ENCODE measurements around the gene JTB.

JTB gene

DNA sequence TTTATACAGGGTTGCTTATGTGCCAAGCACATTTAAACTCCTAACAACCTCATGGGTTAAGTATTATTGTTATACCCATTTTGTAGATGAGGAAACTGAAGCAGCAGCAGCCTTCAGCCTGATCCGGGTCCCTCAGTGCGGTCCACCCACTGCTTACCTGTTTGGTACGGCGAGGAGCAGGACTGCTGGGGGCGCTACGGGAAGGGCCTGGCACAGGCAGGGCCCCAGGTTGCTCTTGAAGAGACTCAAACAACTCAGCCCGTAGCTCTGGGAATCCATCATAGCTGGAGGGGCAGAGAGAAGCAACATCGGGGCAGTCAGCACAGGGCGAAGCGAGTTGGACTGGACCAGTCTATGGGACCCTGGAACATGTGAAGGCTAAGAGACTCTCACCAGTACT lies 40.1 kb downstream of the JTB start:
- no peaks in the 10 kb centered on the region for H3K9me2 ChIP-seq (ENCODE audit: low read depth, low read length)
- peaks cover 91% of the 10 kb centered on the region for H3K36me3 ChIP-seq (ENCODE audit: insufficient read depth, low read length)
- H3K9me3 ChIP-seq (ENCODE audit: low read length) = no peaks in the 10 kb centered on the region
- H3K4me2 ChIP-seq (ENCODE audit: low read length) = no peak overlapping the region
- no peaks in the 10 kb centered on the region for H3K27me3 ChIP-seq (ENCODE audit: insufficient read depth, low read length)
- H3K4me1 ChIP-seq (ENCODE audit: insufficient read depth, low read length, severe bottlenecking) = no peaks in the 10 kb centered on the region
- no peaks in the 10 kb centered on the region for H4K20me1 ChIP-seq (ENCODE audit: insufficient read depth, low read length)
- H3F3A ChIP-seq (ENCODE audit: insufficient read depth, low read length) = no peaks in the 10 kb centered on the region
- H3K27ac ChIP-seq (ENCODE audit: low read depth, low read length, poor library complexity, severe bottlenecking) = no peak overlapping the region
- no peaks in the 10 kb centered on the region for H3K79me2 ChIP-seq (ENCODE audit: insufficient read depth, low read length)
- no peak overlapping the region for H3K9ac ChIP-seq (ENCODE audit: low read length)
- no peak overlapping the region for H3K4me3 ChIP-seq (ENCODE audit: low read depth, low read length, poor library complexity, severe bottlenecking)
- no peak overlapping the region for H2AFZ ChIP-seq (ENCODE audit: low read length)
- TF ChIP-seq, protein P1, sequence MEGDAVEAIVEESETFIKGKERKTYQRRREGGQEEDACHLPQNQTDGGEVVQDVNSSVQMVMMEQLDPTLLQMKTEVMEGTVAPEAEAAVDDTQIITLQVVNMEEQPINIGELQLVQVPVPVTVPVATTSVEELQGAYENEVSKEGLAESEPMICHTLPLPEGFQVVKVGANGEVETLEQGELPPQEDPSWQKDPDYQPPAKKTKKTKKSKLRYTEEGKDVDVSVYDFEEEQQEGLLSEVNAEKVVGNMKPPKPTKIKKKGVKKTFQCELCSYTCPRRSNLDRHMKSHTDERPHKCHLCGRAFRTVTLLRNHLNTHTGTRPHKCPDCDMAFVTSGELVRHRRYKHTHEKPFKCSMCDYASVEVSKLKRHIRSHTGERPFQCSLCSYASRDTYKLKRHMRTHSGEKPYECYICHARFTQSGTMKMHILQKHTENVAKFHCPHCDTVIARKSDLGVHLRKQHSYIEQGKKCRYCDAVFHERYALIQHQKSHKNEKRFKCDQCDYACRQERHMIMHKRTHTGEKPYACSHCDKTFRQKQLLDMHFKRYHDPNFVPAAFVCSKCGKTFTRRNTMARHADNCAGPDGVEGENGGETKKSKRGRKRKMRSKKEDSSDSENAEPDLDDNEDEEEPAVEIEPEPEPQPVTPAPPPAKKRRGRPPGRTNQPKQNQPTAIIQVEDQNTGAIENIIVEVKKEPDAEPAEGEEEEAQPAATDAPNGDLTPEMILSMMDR (IDR thresholded peaks at IDR 0.05; ENCODE audit: low read length) = no peak
- TF ChIP-seq EZH2 (IDR thresholded peaks at IDR 0.05; ENCODE audit: borderline replicate concordance, low read length) = no peak

DNA sequence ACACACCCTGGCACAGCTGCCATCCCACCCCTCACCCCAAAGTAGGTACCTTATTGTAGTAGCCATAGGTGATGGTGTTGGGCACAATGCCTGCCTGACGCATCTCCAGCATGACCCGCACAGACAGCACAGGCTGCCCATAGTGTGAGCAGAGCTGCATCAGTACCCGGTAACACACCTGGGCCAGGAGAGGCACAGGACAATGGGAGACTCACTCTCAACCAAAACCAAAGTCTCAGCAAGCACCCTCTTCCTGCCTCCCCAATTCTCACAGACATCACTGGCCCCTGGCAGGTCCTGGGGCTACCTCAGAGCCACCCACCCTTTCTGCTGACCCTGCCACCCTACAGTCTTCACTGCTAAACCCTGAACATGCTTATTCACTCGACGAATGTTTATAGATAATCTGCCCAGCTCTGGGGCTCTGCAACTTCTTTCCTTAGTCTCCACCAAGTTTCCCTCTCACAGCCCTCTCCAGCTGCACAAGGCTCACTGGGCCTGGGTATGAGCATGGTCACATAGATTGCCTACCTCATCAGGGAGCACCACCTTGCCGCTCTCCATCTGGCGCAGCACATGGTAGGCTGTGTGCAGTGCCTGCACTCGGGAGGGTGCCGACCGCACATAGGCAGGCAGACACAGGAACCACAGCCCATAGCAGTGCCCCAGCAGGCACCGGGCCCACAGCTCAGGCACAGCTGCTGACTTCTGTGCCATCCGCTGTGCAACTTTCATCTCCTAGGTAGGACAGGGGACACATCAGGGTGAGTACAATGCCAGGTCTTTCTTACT lies 41.3 kb downstream of the JTB start:
- H3F3A ChIP-seq (ENCODE audit: insufficient read depth, low read length) = no peaks in the 10 kb centered on the region
- H3K27ac ChIP-seq (ENCODE audit: low read depth, low read length, poor library complexity, severe bottlenecking) = no peak overlapping the region
- no peak overlapping the region for H2AFZ ChIP-seq (ENCODE audit: low read length)
- no peaks in the 10 kb centered on the region for H3K4me1 ChIP-seq (ENCODE audit: insufficient read depth, low read length, severe bottlenecking)
- H3K4me2 ChIP-seq (ENCODE audit: low read length) = no peak overlapping the region
- no peaks in the 10 kb centered on the region for H3K9me2 ChIP-seq (ENCODE audit: low read depth, low read length)
- H3K9me3 ChIP-seq (ENCODE audit: low read length) = no peaks in the 10 kb centered on the region
- H3K27me3 ChIP-seq (ENCODE audit: insufficient read depth, low read length) = no peaks in the 10 kb centered on the region
- H3K4me3 ChIP-seq (ENCODE audit: low read depth, low read length, poor library complexity, severe bottlenecking) = no peak overlapping the region
- TF ChIP-seq, protein P1 (IDR thresholded peaks at IDR 0.05; ENCODE audit: low read length) = no peak
- no peak for TF ChIP-seq EZH2 (IDR thresholded peaks at IDR 0.05; ENCODE audit: borderline replicate concordance, low read length)
- no peaks in the 10 kb centered on the region for H4K20me1 ChIP-seq (ENCODE audit: insufficient read depth, low read length)
- no peaks in the 10 kb centered on the region for H3K79me2 ChIP-seq (ENCODE audit: insufficient read depth, low read length)
- H3K36me3 ChIP-seq (ENCODE audit: insufficient read depth, low read length) = peaks cover 87% of the 10 kb centered on the region
- no peak overlapping the region for H3K9ac ChIP-seq (ENCODE audit: low read length)

DNA sequence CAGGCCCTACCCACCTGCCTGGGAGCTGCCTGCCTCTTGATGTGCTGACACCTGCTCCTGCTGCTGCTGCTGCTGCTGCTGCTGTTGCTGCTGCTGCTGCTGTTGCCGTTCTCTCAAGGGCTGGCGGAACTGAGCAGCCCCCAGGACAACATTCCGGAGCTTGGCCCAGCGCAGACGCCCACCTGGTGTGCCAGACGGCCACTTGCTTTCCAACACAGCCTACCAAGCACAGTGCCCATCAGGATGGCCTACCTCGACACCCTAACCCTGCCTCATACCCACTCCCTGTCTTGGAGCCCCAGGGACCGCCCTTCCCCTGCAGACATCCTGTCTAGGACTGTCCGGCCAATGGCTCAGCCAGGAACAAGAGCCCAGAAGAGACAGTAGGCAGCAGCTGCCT lies 42.7 kb downstream of the JTB start:
- no peak overlapping the region for H3K4me3 ChIP-seq (ENCODE audit: low read depth, low read length, poor library complexity, severe bottlenecking)
- H3F3A ChIP-seq (ENCODE audit: insufficient read depth, low read length) = no peaks in the 10 kb centered on the region
- no peaks in the 10 kb centered on the region for H3K4me1 ChIP-seq (ENCODE audit: insufficient read depth, low read length, severe bottlenecking)
- H3K9me2 ChIP-seq (ENCODE audit: low read depth, low read length) = no peaks in the 10 kb centered on the region
- H3K9ac ChIP-seq (ENCODE audit: low read length) = no peak overlapping the region
- no peaks in the 10 kb centered on the region for H3K27me3 ChIP-seq (ENCODE audit: insufficient read depth, low read length)
- H3K9me3 ChIP-seq (ENCODE audit: low read length) = no peaks in the 10 kb centered on the region
- no peak overlapping the region for H3K27ac ChIP-seq (ENCODE audit: low read depth, low read length, poor library complexity, severe bottlenecking)
- H3K4me2 ChIP-seq (ENCODE audit: low read length) = no peak overlapping the region
- H3K79me2 ChIP-seq (ENCODE audit: insufficient read depth, low read length) = no peaks in the 10 kb centered on the region
- no peak for TF ChIP-seq EZH2 (IDR thresholded peaks at IDR 0.05; ENCODE audit: borderline replicate concordance, low read length)
- TF ChIP-seq, protein P1 (IDR thresholded peaks at IDR 0.05; ENCODE audit: low read length) = no peak
- H2AFZ ChIP-seq (ENCODE audit: low read length) = no peak overlapping the region
- H3K36me3 ChIP-seq (ENCODE audit: insufficient read depth, low read length) = peaks cover 85% of the 10 kb centered on the region
- H4K20me1 ChIP-seq (ENCODE audit: insufficient read depth, low read length) = no peaks in the 10 kb centered on the region

Data from OCI-LY1 (cell line).